Measurements from ENCODE around the gene LCOR. TPM values are rescaled to one million over a fixed set of nuclear protein-coding genes. Genes with fewer than 3 reads are reported as not detected.
A peak's percentile ranks its signal among the peaks of the same experiment; 100 is the strongest.

LCOR gene
- total and polyA plus RNA-seq, 8 donors = 4.5 to 34.2 (median 19.5) TPM

- H3K36me3 ChIP-seq = peaks cover 0 to 5% (median 0%) of the 10 kb centered on the region in 3 donors
- intact Hi-C loops (cut with DNase I) = no loop called here
- no peak for TF ChIP-seq CTCF (IDR thresholded peaks at IDR 0.05)
- H3K9me3 ChIP-seq = no peaks in the 10 kb centered on the region
- WGBS, 2 donors = 47 to 52% methylated on average over 3 of the region's 3 CpGs
- no peak overlapping the region for H3K4me3 ChIP-seq
- H3K27me3 ChIP-seq = no peaks in the 10 kb centered on the region
- no peak overlapping the region for H3K27ac ChIP-seq
- peaks cover 7 to 11% (median 10%) of the 10 kb centered on the region in 3 donors for H3K4me1 ChIP-seq
- no peak for FAIRE-seq
- DNase-seq = no peak
- ATAC-seq = peak in 1 of 4 donors; percentile 31
These were observed 91.2 kb downstream of the LCOR start for GRCh38 chr10:96922978-96923948.

GRCh38 chr10:96924861-96925260 lies 92.8 kb downstream of the LCOR start:
- no peaks in the 10 kb centered on the region for H3K27me3 ChIP-seq
- TF ChIP-seq CTCF (IDR thresholded peaks at IDR 0.05) = no peak
- H3K9me3 ChIP-seq = no peaks in the 10 kb centered on the region
- ATAC-seq (no peak), DNase-seq (no peak), FAIRE-seq (peak; percentile 20)
- 97 to 98% methylated on average over 6 of the region's 6 CpGs for WGBS, 2 donors
- H3K4me1 ChIP-seq = peaks cover 7 to 11% (median 10%) of the 10 kb centered on the region in 3 donors
- intact Hi-C loops (cut with DNase I) = no loop called here
- H3K27ac ChIP-seq = no peak overlapping the region
- H3K4me3 ChIP-seq = no peak overlapping the region
- H3K36me3 ChIP-seq = peaks cover 0 to 5% (median 0%) of the 10 kb centered on the region in 3 donors

GRCh38 chr10:96930469-96930868 lies 98.4 kb downstream of the LCOR start:
- 57 to 59% methylated on average over 5 of the region's 5 CpGs for WGBS, 2 donors
- H3K36me3 ChIP-seq = no peaks in the 10 kb centered on the region
- H3K27me3 ChIP-seq = no peaks in the 10 kb centered on the region
- H3K27ac ChIP-seq = peak overlapping the region in 1 of 4 donors; percentile 20
- intact Hi-C loops (cut with DNase I) = no loop called here
- ATAC-seq (peak in 3 of 4 donors; percentile 25 to 66 (median 42)), DNase-seq (no peak), FAIRE-seq (no peak)
- no peak for TF ChIP-seq CTCF (IDR thresholded peaks at IDR 0.05)
- peaks cover 0 to 19% (median 0%) of the 10 kb centered on the region in 3 donors for H3K4me1 ChIP-seq
- no peak overlapping the region for H3K4me3 ChIP-seq
- no peaks in the 10 kb centered on the region for H3K9me3 ChIP-seq

GRCh38 chr10:96935148-96935547 lies 103.0 kb downstream of the LCOR start:
- H3K9me3 ChIP-seq = no peaks in the 10 kb centered on the region
- H3K27me3 ChIP-seq = no peaks in the 10 kb centered on the region
- intact Hi-C loops (cut with DNase I) = no loop called here

More at GRCh38 chr10:96935148-96935547, 103.0 kb downstream of the LCOR start:
- WGBS, 2 donors = 98% methylated on average over 5 of the region's 5 CpGs
- DNase-seq (no peak), ATAC-seq (no peak), FAIRE-seq (no peak)
- Histone ChIP-seq H3K4me1 (peaks cover 0 to 17% (median 0%) of the 10 kb centered on the region in 3 donors), H3K4me3 (no peak overlapping the region), H3K27ac (no peak overlapping the region), H3K36me3 (no peaks in the 10 kb centered on the region)
- TF ChIP-seq CTCF (IDR thresholded peaks at IDR 0.05) = no peak
